NCI-H146 treated with DMSO at 0.1 percent for 48 hours (cell line): Measurements from ENCODE around the gene RRP15.

Experiments
- DNase-seq: peaks from one replicate; lab custom pipeline; 2025; ENCODE audit not compliant: unreplicated experiment; lab: John Stamatoyannopoulos, UW

The RRP15 gene, protein sequence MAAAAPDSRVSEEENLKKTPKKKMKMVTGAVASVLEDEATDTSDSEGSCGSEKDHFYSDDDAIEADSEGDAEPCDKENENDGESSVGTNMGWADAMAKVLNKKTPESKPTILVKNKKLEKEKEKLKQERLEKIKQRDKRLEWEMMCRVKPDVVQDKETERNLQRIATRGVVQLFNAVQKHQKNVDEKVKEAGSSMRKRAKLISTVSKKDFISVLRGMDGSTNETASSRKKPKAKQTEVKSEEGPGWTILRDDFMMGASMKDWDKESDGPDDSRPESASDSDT

DNA sequence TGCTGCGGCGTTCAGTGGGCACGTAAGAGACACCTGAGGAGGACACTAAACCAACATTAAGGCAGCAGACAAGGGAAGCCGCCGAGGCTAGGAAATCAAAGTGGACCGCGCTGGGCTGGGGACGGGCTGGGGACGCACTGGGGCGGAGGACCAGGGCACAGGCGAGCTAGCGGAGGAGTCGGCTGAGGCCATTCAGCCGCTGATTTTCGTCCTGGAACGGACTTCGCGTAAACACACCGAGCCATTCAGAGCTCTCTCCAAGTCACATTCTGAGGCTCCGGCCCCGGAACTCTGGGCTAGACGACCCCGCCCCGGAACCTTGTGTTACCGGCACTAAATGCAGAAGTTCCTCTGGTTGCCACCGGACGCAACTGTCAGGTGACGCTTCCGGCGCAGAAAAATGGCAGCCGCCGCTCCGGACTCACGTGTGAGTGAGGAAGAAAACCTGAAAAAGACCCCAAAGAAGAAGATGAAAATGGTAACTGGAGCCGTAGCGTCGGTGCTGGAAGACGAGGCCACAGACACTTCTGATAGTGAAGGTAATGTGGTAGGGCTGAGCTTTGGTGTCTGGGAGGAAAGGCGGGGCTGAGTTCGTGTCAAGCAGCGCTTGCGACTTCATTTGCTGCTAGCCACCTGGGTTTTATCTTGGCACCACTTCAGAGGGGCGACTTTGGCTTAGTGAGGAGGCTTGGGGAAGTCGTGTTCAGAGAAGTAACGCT is at the start of gene RRP15:
RRP15 (plus strand) TSS at position 377 of the 719 bp plus-strand sequence; CDS start at position 401, 24 bp downstream.
- DNase-seq = peak; percentile 77

DNA sequence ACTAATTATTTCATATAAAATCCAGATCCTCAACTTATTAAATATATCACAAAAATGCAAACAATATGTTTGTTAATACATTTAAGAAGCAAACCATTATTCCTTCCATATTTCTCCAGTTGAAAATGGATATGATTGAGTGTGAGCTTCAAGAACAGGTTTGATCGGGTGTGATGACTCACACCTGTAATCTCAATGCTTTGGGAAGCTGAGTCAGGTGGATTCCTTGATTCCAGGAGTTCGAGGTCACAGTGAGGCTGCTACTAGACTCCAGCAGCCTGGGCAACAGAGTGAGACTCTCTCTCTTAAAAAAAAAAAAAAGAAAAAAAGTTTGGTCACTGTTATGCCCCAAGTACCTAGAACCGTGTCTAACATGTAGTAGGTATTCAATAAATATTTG is 42.9 kb upstream of the RRP15 start:
- DNase-seq = no peak

DNA sequence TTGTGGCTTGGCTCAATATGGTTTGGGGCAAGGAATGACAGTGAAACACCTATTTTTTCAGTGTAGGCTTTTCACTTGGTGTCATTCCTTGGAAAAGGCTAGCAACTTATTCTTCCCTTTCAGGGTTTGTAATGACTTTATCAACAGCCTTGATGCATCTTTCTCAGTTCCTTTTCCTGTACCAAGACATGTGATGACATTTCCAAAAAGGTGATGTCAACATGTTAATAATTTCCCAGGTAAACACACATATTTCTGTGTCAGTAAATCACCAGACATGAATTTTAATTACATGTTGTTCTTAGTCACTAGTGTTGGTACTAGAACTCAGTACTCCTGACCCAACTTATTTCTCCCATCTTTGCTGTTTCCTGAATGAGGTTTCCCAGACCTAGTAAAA is 37.8 kb upstream of the RRP15 start:
- no peak for DNase-seq

DNA sequence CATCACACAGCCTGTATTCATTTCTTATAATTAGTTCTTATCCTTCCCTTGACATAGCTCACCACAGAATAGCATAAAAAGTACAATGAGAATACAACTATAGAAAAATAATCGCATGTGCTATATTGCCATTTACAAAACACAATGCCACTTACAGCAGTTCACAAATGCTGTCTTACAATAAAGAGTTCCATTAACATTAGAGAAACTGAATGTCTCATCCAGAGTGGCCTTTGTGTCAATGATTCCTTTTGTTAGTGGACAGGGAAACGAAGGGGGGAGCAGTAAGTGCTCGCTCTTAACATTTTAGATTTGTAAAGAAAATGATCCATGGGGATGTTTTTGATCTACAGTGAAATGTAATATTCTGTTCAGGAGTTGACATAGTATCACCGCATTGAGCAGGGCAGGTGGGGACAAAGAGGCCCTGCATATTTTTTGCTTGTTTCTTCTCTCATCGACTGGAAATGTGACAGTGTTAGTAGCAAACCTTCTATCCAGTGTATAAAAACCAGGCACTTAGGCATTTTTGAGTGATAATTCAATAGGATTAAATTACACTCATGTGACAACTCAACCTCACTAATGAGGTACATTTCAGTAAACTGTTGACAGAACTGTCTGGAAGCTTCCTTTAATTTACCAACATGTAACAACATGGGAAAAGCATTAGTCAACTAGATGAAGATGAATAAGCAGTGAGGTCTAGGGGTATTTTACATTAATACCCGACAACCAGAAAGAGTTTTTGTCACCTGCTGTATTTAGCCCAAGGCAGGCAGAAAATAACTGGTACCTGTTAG is 35.6 kb upstream of the RRP15 start:
- DNase-seq = no peak

DNA sequence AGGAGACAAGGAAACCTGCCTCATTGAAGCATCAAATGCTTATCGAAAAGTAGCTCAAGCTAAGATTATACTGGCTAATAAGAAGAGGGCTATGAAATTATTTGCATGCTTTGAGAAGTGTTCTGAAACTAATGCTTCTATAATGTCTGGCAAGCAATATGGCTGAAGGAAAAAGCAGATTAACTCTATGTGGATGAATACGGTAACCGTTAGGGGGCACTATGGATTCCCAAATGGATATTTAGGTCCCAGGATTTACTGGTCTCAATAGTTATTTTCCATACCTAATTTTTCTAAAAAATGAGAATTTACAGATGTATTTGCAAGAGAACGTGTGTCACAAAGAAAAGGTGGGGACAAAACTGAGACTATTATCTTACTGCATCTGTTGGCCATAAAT is 34.6 kb upstream of the RRP15 start:
- DNase-seq = no peak

DNA sequence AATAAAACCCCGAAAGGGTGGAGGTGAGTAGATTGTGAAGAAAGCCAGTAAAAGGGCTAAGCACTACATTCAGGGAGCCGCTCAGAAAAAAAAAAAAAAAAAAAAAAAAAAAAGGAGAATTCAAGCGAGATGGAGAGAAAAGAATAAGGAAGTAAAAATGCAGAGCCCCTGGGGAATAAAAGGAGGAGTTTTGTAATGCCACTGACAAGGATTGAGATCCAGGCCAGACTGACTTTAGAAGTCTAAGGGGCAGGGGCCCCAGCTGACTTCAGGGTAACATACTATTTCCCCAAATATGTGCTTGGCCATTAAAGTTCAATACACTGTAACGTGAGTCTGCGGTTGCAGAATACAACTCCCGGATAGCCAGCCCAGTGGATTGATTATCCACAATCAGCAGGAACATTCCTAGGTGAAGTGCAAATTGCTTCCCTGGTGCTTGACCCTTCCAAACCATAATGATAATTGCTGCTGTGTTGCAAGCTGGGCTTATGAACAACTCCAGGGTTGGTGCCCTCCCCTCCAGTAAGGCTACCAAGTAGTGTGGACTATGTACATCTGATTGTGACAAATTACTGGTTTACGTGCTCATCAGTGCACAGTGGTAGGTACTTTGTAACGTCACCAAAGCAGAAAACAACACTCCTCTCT is 30.7 kb upstream of the RRP15 start:
- DNase-seq = peak; percentile 27

DNA sequence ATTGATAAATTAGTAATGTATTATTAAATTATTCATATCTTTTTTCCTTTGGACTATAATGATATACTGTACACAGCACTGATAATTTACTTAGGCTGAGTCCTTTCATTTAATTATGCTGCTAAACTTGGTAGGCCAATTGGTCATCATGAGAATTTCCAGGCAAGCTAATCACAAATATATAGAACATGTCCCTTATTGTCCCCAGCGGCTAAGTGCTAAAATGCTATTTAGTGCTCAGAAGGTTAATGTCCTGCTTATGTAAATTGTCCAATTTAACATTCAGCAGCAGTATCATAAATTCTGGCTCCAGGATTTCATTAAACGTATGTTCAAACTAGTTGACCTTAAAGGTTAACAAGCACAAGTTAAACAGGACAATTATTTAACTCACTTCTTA is 30.0 kb upstream of the RRP15 start:
- DNase-seq = no peak

DNA sequence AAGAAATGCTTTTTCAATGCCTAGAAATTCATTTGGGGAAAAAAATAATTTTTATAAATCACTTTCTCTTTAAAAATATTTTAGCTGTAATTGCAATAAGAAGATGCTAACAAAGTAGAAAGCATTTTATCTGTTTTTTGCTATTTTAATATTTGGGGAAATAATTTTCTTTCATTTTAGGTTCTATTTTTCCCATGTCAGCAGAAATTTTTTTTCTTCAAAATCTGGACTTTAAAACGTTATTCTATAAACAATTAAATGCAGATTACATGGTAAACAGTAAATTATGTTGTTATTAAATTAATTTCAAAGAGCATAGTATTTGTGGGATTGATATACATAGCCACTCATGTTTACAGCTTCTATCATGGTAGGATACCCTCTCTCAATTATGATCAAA is 27.7 kb upstream of the RRP15 start:
- no peak for DNase-seq

DNA sequence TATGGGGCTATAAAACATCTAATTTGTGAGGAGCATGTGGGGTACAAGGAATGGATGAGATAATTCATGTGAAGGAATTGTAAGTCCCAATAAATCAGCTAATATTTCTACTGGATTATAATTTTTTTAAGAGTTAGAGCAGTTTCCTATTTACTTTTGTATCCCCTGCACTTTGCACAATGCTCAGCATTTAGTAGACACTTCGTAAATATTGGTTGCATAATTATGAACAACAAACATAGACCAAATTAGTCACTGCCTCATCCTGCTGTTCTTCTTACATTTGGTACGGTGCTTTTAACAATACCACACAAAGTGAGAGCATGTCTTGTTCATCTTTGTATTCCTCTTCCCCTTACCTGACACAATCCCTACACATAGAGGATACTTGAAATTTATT is 27.1 kb upstream of the RRP15 start:
- DNase-seq = no peak

DNA sequence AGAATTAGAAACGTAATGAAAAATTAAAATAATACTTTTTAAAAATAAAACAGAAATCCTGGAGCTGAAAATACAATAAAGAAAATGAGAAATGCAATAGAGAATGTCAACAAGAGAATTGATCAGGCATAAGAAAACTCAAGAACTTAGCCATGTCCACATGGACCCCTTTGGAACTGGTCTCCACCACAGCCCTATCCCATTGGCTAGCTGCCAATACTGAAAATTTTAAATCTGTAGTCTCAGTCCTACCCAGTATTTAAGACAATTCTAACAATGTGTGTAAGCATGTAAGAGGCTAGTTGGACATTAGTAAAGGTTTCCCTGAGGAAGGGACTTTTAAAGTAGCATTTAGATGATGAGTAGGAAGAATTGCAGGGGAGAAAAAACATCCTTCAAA is 25.8 kb upstream of the RRP15 start:
- no peak for DNase-seq

DNA sequence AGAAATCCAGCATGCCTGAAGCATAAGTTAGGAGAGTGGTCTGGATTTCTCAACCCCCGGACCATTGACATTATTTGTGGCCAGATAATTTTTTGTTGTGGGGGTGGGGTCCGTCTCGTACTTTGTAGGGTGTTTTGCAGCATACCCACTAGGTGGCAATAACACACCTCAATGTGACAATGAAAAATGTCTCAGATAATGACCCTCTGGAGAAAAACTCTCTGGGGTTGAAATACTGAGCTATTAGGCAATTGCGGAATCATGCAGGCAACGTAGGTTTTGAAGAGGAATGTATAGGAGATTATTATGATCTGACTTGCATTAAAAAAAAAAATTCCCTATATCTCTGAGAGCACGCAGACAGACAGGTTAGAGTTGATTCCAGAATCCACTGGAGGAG is 25.3 kb upstream of the RRP15 start:
- DNase-seq = peak; percentile 58

DNA sequence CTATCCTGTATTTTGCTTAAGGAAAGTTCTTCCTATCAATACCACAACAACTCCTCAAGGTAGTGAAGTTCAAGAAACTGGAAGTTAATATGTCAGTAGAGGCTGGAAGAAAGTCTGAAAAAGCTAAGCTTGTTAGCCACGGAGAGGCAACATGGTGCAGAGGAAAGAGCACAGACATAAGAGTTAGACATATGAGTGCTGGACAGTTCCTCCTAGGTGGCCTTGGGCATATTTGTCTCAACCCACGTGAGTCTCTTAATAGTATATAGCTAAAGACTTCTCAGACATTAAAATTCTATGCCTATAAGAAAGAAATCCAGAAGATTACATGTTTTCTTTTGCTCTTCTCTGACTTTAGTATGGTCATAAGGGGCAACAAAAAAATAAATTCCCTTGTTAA is 22.8 kb upstream of the RRP15 start:
- no peak for DNase-seq

DNA sequence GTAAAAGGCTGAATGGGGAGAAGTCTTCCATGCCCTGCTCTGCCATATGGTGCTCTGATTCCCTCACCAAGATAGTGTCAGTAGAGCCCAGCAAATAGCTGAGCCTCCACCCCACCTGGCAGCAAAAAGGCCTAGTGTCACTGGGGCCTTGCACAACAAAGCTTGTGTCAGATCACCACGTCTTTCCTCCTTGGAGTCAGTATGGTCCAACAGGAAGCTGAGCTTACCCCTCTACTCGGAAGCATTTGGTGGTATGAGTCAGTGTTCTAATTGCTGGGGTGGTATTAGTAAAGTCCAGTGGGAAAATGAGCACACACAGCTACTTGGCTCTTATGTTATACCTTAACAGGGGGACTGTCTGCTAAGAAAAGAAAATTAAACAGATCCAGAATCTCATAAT is 18.7 kb upstream of the RRP15 start:
- DNase-seq = no peak

DNA sequence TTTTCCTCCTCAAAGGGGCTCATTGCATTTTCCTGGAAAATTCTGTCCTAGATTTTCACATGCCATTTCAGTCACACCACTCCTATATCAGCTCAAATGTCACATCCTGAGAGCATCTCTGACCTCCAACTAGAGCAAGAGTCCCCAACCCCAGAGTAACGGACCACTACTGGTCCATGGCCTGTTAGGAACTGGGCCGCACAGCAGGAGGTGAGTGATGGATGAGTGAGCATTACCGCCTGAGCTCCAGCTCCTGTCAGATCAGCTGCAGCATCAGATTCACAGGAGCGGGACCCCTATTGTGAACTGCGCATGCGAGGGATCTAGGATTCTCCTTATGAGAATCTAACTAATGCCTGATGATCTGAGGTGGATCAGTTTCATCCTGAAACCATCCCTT is 12.7 kb upstream of the RRP15 start:
- no peak for DNase-seq

DNA sequence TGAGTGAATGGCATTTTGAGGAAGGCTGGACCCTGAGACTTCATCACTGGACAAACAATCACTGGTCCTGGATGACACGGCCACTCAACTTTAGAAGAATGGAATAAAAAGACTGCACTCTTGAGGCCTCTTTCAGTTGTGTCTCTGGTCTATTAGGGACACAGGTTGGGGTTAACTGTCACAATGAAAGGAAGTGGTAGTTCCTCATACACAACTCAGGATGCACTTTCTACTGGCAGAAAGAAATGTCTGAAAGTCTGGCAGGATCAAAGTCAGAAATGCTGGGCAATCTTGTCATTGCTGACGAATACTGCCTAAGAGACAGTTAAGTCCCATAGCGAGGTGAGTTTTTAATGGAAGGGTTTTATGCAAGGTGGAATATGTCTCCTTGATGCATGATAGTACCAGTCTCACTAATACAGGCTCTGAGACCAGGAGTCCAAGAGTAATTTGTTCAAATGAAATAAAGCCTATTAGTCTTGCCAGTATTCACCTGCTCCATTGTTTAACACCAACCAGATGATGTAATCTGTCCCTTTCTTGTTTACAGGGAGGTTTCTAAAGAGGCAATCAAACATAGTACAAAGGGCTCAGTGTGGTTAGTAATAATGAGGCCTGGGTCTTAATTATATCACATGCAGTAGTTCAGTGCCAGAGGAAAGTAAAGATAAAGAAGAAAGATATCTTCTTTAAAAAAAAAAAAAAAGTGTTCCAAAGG is 11.2 kb upstream of the RRP15 start:
- DNase-seq = peak; percentile 93

DNA sequence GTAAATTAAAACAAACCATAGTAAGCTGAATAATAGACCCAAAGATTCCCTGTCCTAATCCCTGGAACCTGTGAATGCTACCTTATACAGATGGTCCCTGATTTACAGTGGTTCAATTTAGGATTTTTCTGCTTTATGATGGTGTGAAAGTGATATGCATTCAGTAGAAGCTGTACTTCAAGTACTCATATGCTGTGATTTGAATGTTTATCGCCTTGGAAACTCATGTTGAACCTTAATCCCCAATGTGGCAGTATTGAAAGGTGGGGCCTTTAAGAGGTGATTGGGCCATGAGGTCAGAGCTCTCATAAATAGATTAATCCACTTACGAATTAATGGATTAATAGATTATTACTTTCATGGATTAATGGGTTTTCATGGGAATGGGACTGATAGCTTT is 10.6 kb upstream of the RRP15 start:
- DNase-seq = no peak

DNA sequence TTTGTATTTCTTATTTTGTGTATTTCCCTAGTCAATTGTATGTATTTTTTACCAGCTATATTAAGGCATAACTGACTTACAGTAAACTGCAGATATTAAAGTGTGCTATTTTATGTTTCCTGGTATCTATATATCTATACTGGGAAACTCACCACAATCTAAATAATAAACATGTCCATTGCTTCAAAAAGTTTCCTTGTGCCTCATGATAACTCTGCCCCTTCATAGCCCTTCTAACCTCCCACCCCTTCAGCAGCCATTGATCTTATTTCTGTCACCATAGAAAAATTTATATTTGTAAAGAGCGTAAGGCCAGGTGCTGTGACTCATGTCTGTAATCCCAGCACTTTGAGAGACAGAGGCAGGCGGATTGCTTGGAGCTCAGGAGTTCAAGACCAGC is 9.3 kb upstream of the RRP15 start:
- no peak for DNase-seq

DNA sequence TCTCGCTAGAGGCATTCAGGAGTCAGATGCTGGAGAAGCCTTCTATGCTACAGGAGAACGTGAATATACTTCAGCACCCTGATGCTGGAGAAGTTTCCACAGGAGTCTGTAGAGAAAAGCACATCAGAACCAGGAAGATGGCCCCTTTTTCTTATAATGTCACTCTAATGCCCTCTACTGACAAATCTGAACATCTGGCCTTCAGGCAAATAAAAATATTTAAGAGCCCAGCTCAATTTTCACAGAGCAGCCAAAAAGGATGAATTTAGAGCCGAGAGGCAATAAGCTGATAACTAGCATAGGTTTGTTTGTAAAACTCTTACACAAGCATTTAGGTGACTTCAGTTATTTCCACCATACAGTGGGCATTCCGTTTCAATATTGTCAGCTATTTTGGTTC is 3.8 kb upstream of the RRP15 start:
- no peak for DNase-seq

DNA sequence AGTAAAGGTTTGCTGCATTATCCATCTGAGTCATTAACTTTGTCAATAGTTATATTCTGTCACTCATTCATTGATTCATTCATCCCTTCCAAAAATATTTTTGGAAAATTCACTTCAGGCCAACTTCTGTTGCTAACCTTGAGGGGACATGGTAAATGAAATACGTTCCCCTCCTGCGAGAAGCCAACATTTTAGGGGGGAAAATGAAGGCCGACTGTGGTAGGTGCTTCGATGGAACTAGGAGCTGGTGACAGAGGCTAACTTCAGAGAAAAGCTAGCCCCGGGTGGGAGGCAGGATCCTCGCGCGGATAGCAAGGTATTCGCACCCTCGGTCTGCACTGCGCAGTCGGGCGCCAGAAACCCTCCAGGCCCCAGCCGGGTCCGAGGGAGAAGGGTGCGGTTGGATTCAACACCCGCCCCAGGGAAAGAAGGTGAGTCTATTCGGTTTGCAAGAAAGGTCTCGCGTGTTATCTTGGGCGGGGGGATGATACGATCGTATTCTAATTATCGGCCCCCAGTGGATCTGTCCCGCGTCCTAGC is 646 bp upstream of the RRP15 start:
- DNase-seq = no peak

DNA sequence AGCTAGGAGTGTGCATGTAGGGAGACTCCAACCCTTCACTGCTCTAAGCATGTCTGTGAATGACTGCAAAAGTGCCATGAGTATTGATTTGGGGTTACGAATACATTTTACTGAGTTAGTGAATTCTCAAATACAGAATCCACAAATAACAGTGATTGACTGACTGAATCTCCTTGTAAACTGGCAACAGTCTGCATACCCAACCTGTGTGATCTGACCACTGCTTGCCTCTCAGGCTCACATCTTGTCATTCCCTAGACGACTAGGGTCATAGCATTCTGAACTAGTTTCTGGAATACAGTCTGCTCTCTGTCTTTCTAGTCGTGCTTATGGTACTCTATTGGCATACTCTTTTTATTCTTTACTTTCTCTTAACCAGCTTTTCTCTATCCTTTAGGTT is 7.4 kb downstream of the RRP15 start:
- no peak for DNase-seq

DNA sequence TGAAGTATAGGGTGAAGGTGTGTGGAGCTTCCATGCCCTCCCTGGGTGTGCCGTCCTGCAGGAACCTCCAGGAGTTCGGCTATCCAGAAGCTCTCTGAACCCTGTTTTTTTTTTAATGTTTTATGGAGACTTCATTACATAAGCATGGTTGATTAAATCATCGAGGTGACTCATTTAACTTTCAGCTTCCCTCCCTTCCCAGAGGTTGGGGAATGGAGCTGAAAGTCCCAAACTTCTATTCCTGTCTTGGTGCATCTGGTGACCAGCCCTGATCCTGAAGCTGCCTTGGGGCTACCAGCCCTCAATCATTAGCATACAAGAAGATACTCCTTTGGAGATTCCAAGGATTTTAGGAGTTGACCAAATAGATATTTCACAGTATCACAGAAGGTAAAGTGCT is 9.5 kb downstream of the RRP15 start:
- no peak for DNase-seq
